Medulla oblongata (tissue), 1 donor: ENCODE measurements around the gene SMARCAL1.

Experiments used
- DNase-seq: peaks from one replicate; pipeline ENCODE4 v3.0.0-alpha.2; 2015; ENCODE audit errors: extremely low spot score

The SMARCAL1 gene

GRCh38 chr2:216392945-216393840 is 19.1 kb upstream of the SMARCAL1 start:
- DNase-seq, result no peak

DNA sequence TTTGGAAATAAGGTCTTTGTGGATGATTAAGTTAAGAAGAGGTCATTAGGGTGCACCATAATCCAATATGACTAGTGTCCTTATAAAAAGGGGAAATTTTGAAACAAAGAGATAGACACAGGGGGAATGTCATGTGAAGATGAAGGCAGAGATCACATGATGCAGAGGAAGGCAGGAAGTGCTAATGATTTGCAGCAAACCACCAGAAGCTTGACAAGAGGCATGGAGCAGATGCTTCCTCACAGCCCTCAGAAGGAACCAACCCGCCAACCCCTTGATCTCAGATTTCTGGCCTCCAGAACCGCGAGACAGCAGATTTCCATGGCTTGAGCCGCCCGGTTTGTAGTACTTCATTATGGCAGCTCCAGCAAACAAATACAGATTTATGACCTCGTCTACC is 17.4 kb upstream of the SMARCAL1 start:
- DNase-seq, result no peak

- no peak for DNase-seq
Measured at GRCh38 chr2:216399621-216400020, 12.7 kb upstream of the SMARCAL1 start.

DNA sequence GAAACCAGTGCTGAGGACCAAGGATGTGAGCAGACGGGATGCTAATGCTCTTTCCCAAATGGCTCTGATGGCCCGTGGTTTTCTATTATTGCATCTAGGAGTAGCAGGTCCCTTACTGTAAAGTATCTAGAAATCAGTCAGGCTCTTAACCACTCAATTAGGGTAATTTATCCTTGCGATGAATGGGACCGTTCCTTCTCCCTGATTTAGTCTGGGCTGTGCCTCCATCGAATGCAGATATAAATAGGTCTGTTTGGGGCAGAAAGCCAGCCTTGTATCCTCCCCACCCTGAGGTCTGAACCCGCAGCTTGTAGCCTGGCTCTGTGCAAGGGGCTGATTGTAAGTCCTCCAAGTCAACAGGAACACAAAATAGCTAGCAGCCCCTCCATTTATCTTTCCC is 9.5 kb upstream of the SMARCAL1 start:
- no peak for DNase-seq

GRCh38 chr2:216404010-216404618 is 8.2 kb upstream of the SMARCAL1 start:
- peak; percentile 29 for DNase-seq

GRCh38 chr2:216405588-216405987 is 6.7 kb upstream of the SMARCAL1 start:
- no peak for DNase-seq

DNA sequence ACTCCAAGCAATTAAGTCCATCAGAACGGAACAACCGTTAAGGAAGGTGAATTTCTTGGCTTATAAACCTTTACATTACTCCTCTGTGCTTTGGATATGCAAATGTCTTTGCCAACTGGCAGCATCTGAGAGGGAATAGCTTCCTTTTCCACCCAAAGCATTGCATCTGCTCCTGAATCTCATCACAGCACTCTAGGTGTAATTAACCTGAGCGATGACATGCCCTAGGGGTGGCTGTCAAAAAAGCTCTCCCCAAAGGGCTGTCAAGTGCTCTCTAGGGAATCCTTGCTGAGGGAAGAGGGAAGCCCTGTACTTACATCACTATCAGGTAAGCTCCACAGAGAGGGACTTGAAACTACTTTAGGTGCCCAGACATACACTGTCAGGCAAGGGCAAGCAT is 5.5 kb upstream of the SMARCAL1 start:
- no peak for DNase-seq

- DNase-seq, result no peak
Measured at GRCh38 chr2:216408426-216409290, 3.6 kb upstream of the SMARCAL1 start.

GRCh38 chr2:216410550-216410949 is 1.7 kb upstream of the SMARCAL1 start:
- DNase-seq, result no peak

- no peak for DNase-seq
Measured at GRCh38 chr2:216413882-216414281, 1.6 kb downstream of the SMARCAL1 start.

DNA sequence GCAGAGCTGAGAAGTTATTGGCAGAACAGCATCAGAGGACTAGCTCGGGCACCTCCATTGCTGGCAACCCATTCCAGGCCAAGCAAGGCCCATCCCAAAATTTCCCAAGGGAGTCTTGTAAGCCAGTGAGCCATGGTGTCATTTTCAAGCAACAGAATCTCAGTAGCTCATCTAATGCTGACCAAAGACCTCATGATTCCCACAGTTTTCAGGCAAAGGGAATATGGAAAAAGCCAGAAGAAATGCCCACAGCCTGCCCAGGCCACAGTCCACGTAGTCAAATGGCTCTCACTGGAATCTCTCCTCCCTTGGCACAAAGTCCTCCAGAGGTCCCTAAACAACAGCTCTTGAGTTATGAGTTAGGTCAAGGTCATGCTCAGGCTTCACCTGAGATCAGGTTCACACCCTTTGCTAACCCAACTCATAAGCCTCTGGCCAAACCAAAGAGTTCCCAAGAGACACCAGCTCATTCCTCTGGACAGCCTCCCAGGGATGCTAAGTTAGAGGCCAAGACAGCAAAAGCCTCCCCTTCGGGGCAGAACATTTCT is 2.6 kb downstream of the SMARCAL1 start:
- no peak for DNase-seq

- no peak for DNase-seq
Measured at GRCh38 chr2:216415541-216415940, 3.3 kb downstream of the SMARCAL1 start.

- DNase-seq, result no peak
Measured at GRCh38 chr2:216416571-216417307, 4.5 kb downstream of the SMARCAL1 start.

DNA sequence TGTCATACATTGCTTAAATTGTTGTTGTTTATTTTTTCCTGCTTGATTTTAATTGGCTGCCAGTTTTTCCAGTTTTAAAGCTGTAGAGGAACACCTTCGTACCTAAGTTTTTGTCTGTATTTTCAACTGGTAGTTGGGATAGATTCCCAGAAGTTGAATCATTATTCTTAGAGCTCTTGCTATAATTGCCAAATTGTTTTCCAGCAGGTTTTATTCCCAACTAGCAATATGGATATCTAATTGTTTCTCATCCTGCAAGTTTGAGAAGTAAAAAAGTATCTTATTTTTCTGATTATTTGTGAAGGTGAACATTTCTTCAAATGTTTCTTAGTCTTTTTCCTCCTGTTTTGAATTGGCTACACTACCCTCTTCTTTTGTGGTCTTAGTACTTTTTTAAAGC is 6.7 kb downstream of the SMARCAL1 start:
- DNase-seq, result no peak

DNA sequence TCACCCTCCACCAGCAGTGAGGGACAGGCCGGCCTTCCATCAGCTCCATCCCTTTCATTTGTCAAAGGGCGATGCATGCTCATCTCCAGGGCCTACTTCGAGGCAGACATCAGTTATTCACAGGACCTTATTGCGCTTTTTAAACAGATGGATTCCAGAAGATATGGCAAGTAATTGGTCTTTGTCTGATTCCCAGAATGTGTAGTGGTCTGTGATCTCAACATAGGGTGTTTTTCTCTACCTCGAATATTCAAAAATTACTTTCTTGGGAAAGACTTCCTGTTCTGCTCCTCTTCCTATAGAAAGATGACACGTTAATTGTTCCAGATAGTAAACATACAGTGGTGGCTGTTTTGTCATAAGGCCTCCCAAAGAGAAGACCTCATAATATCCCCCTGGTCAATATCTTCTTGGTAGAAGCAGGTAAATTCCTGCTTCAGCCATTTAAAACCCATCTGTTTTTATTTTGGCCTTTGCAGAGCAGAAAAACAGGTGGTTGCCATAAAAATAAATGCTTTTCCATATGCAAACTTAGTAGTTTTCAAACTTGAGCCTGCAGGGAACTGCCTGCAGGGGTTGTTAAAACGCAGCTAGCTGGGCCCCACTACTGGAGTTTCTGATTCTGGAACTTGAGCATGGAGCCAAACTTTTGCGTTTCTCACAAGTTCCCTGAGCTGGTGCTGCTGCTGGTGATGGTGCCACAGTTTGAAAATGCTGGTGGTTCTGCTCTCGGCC is 8.2 kb downstream of the SMARCAL1 start:
- DNase-seq, result no peak

DNA sequence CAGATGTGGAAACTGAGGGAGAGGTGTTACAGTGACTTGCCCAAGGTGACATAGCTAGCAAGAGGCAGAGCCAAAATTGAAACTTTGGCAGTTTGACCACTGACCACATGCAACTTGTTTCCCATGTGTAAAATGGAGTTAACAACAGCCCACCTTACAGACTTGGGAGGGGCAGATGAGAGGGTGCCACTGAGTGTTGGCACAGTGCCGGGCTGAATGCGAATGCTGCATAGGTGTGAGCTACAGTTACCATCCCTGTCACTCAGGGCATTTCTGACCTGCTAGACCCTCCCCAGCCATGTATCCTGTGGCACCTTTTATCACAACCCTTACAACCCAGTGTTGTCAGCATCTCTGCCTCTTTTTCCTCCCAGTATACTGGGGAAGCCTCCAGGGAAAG is 10.8 kb downstream of the SMARCAL1 start:
- DNase-seq, result no peak

DNA sequence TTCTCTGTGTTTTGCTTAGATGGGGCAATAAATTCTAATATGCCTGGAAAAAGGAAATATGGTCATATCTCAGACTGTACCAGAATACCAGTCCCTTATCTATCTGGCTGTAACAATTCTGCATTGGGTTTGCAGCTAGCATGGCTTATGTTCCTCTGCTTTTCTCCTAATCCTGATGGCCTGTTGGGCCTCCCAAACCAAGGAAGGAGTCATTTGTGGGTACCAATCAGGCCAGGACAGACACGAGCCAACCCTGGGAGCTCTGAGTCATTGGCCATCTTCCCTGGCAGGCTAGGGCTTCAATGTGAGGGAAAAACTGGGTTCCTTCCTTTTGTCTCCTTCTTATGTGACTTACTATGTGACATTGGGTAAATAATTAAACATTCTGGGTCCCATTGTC is 12.0 kb downstream of the SMARCAL1 start:
- DNase-seq, result no peak

GRCh38 chr2:216425008-216425787 is 12.9 kb downstream of the SMARCAL1 start:
- no peak for DNase-seq

- DNase-seq, result no peak
Measured at GRCh38 chr2:216426166-216426777, 14.0 kb downstream of the SMARCAL1 start.
